ENCODE data around the gene SELENOW.

- TF ChIP-seq EZH2 (IDR thresholded peaks at IDR 0.05; ENCODE audit: insufficient read depth, poor library complexity, severe bottlenecking) (no peak), EZH2phosphoT487 (IDR thresholded peaks at IDR 0.05; ENCODE audit: insufficient read depth, low read depth) (no peak)
These were observed 9.0 kb upstream of the SELENOW start for GRCh38 chr19:47769534-47769933.
